Trophoblast cell (in vitro differentiated cells and primary cell): ENCODE results near the gene KIF16B.

ENCODE experiments used
- DNase-seq, 2 donors: peaks; one replicate each; pipeline ENCODE4 v3.0.0-alpha.2; 2016
- H2AFZ ChIP-seq: 2 replicates; pipeline ENCODE4 v1.6.1; 2013; ENCODE audit warnings: low read length, moderate library complexity, mild to moderate bottlenecking; ENCODE audit not compliant: insufficient read depth, poor library complexity
- H2AK5ac ChIP-seq: 2 replicates; pipeline ENCODE4 v1.6.1; 2013; ENCODE audit warnings: mild to moderate bottlenecking, low read length
- H2BK120ac ChIP-seq: 2 replicates; pipeline ENCODE4 v1.6.1; 2013; ENCODE audit warnings: low read length, mild to moderate bottlenecking, moderate library complexity; ENCODE audit not compliant: insufficient read depth, poor library complexity
- H2BK12ac ChIP-seq: 2 replicates; pipeline ENCODE4 v1.6.1; 2013; ENCODE audit warnings: mild to moderate bottlenecking, low read length, moderate library complexity
- H2BK5ac ChIP-seq: 2 replicates; pipeline ENCODE4 v1.6.1; 2013; ENCODE audit warnings: low read length, low read depth, moderate library complexity, mild to moderate bottlenecking; ENCODE audit not compliant: poor library complexity
- H3K14ac ChIP-seq: 2 replicates; pipeline ENCODE4 v1.6.1; 2013; ENCODE audit warnings: mild to moderate bottlenecking, low read length
- H3K18ac ChIP-seq: 2 replicates; pipeline ENCODE4 v1.6.1; 2013; ENCODE audit warnings: mild to moderate bottlenecking, low read length
- H3K23ac ChIP-seq: 2 replicates; pipeline ENCODE4 v1.6.1; 2013; ENCODE audit warnings: low read length
- H3K27ac ChIP-seq: 2 replicates; pipeline ENCODE4 v1.5.1; 2013; ENCODE audit warnings: low read depth, mild to moderate bottlenecking, inconsistent platforms, low read length, moderate library complexity
- H3K27me3 ChIP-seq: 2 replicates; pipeline ENCODE4 v1.6.1; 2013; ENCODE audit warnings: inconsistent platforms, mild to moderate bottlenecking, low read length, moderate library complexity; ENCODE audit not compliant: insufficient read depth
- H3K36me3 ChIP-seq, 2 experiments: 1 replicate in 1 of 2; 2 replicates in 1 of 2; pipeline ENCODE4 v1.6.1; 2013; ENCODE audit warnings: low read length in 2 of 2, mild to moderate bottlenecking in 2 of 2, moderate library complexity in 1 of 2; ENCODE audit not compliant: insufficient read depth in 2 of 2, control insufficient read depth in 1 of 2
- H3K4ac ChIP-seq: 2 replicates; pipeline ENCODE4 v1.6.1; 2013; ENCODE audit warnings: low read depth, mild to moderate bottlenecking, low read length, moderate library complexity
- H3K4me1 ChIP-seq, 2 experiments: 1 replicate in 1 of 2; 2 replicates in 1 of 2; pipeline ENCODE4 v1.6.1; 2013; ENCODE audit warnings: low read length in 2 of 2, mild to moderate bottlenecking in 2 of 2, moderate library complexity in 1 of 2; ENCODE audit not compliant: insufficient read depth in 2 of 2, control insufficient read depth in 1 of 2
- H3K4me2 ChIP-seq: 2 replicates; pipeline ENCODE4 v1.6.1; 2013; ENCODE audit warnings: inconsistent platforms, mild to moderate bottlenecking, low read length, moderate library complexity
- H3K4me3 ChIP-seq: 2 replicates; pipeline ENCODE4 v1.5.1; 2013; ENCODE audit warnings: mild to moderate bottlenecking, low read depth, low read length, inconsistent platforms
- H3K79me1 ChIP-seq: one replicate; pipeline ENCODE4 v1.6.1; 2013; ENCODE audit warnings: low read length
- H3K79me2 ChIP-seq: 2 replicates; pipeline ENCODE4 v1.6.1; 2013; ENCODE audit warnings: low read length, mild to moderate bottlenecking; ENCODE audit not compliant: control insufficient read depth, insufficient read depth, poor library complexity
- H3K9ac ChIP-seq: 2 replicates; pipeline ENCODE4 v1.6.1; 2013; ENCODE audit warnings: mild to moderate bottlenecking, low read length
- H3K9me3 ChIP-seq: 2 replicates; pipeline ENCODE4 v1.6.1; 2013; ENCODE audit warnings: low read depth, mild to moderate bottlenecking, control low read depth, inconsistent platforms, low read length; ENCODE audit not compliant: insufficient read depth
- H4K12ac ChIP-seq: 2 replicates; pipeline ENCODE4 v1.6.1; 2013; ENCODE audit warnings: low read depth, mild to moderate bottlenecking, low read length, moderate library complexity
- H4K8ac ChIP-seq: 2 replicates; pipeline ENCODE4 v1.6.1; 2013; ENCODE audit warnings: low read depth, mild to moderate bottlenecking, low read length, moderate library complexity
- H4K91ac ChIP-seq: one replicate; pipeline ENCODE4 v1.6.1; 2013; ENCODE audit warnings: low read depth, mild to moderate bottlenecking, low read length, moderate library complexity
- whole genome bisulfite sequencing: extraction: QIAGEN DNeasy Blood & Tissue Kit; methylation state at CpG from one replicate; pipeline ENCODE4 v1.1.7; 2013; ENCODE audit warnings: missing lambda C conversion rate; ENCODE audit not compliant: insufficient read length, insufficient coverage; ENCODE audit errors: extremely low coverage; 5-methylcytosine and 5-hydroxymethylcytosine counted together

Gene KIF16B

DNA sequence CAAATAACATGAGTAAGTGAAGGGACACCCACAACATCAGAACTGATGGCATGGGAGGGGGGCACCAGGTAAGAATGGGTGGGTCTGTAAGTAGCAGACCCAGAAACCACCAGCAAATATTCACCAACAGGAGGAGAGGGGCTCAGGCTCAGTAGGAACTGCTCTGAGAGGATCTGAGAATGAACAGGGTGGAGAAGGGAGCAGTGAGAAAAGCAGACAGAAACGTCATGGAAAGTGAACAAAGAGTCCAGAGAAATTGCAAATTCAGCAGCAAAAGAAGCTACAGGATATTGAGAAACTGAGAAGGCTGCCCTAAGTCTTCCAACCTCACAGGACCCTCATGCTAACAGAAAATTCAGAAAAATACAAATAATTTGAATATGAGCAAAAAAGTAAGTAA lies 121.3 kb downstream of the KIF16B start:
- no peaks in the 10 kb centered on the region for H3K4me1 ChIP-seq
- WGBS: no CpG with 5 or more reads among the region's 1 CpG

DNA sequence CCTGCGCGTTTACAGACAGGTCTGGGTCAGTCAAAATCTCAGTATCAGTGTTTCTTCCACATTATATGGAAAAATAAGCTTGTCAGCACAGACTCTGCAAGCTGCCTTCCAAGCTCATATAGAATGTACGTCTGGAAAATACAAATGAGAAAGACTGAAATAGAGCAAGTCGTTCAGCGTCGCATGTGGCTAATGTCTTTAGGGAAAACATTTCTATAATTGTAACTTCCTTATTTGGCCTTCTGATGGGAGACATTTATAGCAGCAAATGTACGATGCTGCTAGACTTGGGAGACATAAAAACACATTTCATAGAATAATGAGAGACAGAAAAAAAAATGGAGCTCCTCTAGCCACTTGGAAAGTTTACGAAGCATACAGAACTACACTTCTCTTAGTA lies 122.2 kb downstream of the KIF16B start:
- Histone ChIP-seq H3K9me3 (peaks cover 3% of the 10 kb centered on the region), H3K18ac (no peak overlapping the region), H3K4me3 (no peak overlapping the region), H4K8ac (no peak overlapping the region), H3K23ac (no peak overlapping the region), H3K9ac (no peak overlapping the region), H3K79me1 (peaks cover 2% of the 10 kb centered on the region), H3K4me2 (no peak overlapping the region), H2BK5ac (no peak overlapping the region), H3K4me1 (no peaks in the 10 kb centered on the region), H2BK12ac (no peak overlapping the region), H4K12ac (no peak overlapping the region), H3K4ac (no peak overlapping the region), H3K36me3 (no peaks in the 10 kb centered on the region), H3K27me3 (no peaks in the 10 kb centered on the region), H2AFZ (no peak overlapping the region), H3K79me2 (no peaks in the 10 kb centered on the region), H3K14ac (no peak overlapping the region), H3K27ac (no peak overlapping the region), H2AK5ac (no peak overlapping the region), H2BK120ac (no peak overlapping the region), H4K91ac (no peak overlapping the region)
- no CpG with 5 or more reads among the region's 8 CpGs for WGBS
- DNase-seq: no peak

More for the DNA sequence above, 121.3 kb downstream of the KIF16B start:
- H3K9ac ChIP-seq: no peak overlapping the region
- no peak overlapping the region for H3K4me2 ChIP-seq
- no peak overlapping the region for H3K4ac ChIP-seq
- H3K18ac ChIP-seq: no peak overlapping the region
- no peak overlapping the region for H2AK5ac ChIP-seq
- H2BK5ac ChIP-seq: no peak overlapping the region
- H3K9me3 ChIP-seq: peaks cover 5% of the 10 kb centered on the region
- H3K23ac ChIP-seq: no peak overlapping the region
- H4K91ac ChIP-seq: no peak overlapping the region
- H3K27me3 ChIP-seq: no peaks in the 10 kb centered on the region
- H4K12ac ChIP-seq: no peak overlapping the region
- H2BK12ac ChIP-seq: no peak overlapping the region
- no peak overlapping the region for H4K8ac ChIP-seq
- peaks cover 2% of the 10 kb centered on the region for H3K79me1 ChIP-seq
- H3K4me3 ChIP-seq: no peak overlapping the region
- H3K27ac ChIP-seq: no peak overlapping the region
- H3K36me3 ChIP-seq: no peaks in the 10 kb centered on the region
- H3K79me2 ChIP-seq: no peaks in the 10 kb centered on the region
- no peak overlapping the region for H3K14ac ChIP-seq
- H2AFZ ChIP-seq: no peak overlapping the region
- DNase-seq: no peak
- no peak overlapping the region for H2BK120ac ChIP-seq

DNA sequence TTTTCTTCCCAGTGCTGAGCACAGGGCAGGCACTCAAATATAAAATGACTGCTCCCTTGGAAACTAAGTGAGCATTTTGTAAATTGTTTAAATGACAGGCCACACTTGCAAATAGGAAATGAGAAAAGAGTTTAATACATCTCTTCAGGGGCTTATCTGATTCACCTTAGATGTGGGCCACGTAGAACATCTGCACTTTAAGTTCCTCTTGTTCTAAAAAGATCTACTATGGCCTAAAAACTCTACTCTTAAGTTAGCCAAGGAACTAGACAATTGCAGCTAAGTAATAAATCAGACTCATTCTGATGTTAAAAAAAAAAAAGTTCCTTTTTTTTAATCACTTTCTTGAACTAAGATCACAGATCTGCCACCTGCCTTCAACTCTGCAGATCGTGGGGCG lies 126.3 kb downstream of the KIF16B start:
- Histone ChIP-seq H4K8ac (no peak overlapping the region), H3K4ac (no peak overlapping the region), H3K9ac (no peak overlapping the region), H3K4me1 (peaks cover 0 to 2% of the 10 kb centered on the region in 2 experiments), H3K9me3 (peaks cover 4% of the 10 kb centered on the region), H4K12ac (no peak overlapping the region), H2AK5ac (no peak overlapping the region), H3K79me1 (peaks cover 2% of the 10 kb centered on the region), H2BK5ac (no peak overlapping the region), H3K23ac (no peak overlapping the region), H3K18ac (no peak overlapping the region), H2BK12ac (no peak overlapping the region), H2AFZ (no peak overlapping the region), H3K4me3 (no peak overlapping the region), H3K4me2 (no peak overlapping the region), H3K27me3 (no peaks in the 10 kb centered on the region), H3K79me2 (no peaks in the 10 kb centered on the region), H3K36me3 (no peaks in the 10 kb centered on the region), H3K14ac (no peak overlapping the region), H4K91ac (no peak overlapping the region), H2BK120ac (no peak overlapping the region), H3K27ac (no peak overlapping the region)
- DNase-seq: no peak
- WGBS: no CpG with 5 or more reads among the region's 3 CpGs

DNA sequence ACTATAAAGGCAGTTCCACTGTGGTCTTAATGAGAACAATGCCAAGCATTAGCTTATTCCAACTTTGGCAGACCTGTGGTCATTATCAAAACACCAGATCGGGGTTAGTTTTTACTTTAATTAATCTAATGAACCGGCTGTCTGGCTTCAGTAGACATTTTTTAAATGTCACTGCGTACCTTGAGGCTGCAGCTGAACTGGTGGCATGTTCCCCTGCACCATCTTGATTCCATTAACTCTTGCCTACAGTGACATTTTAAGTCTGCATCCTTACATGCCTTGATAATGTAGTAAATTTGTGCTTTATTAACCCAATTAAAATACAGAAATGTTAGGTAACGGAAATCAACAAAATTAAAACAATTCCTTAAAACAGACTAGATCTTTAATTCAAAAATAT lies 127.0 kb downstream of the KIF16B start:
- H3K18ac ChIP-seq: no peak overlapping the region
- no peak overlapping the region for H2BK120ac ChIP-seq
- no CpG with 5 or more reads among the region's 4 CpGs for WGBS
- H3K9me3 ChIP-seq: peaks cover 4% of the 10 kb centered on the region
- H3K4me2 ChIP-seq: no peak overlapping the region
- H3K4me3 ChIP-seq: no peak overlapping the region
- H3K4ac ChIP-seq: no peak overlapping the region
- H4K12ac ChIP-seq: no peak overlapping the region
- no peak overlapping the region for H2AK5ac ChIP-seq
- no peak overlapping the region for H2BK12ac ChIP-seq
- DNase-seq: no peak
- H3K27ac ChIP-seq: no peak overlapping the region
- H2BK5ac ChIP-seq: no peak overlapping the region
- H3K36me3 ChIP-seq: no peaks in the 10 kb centered on the region
- no peaks in the 10 kb centered on the region for H3K79me2 ChIP-seq
- no peaks in the 10 kb centered on the region for H3K27me3 ChIP-seq
- no peak overlapping the region for H3K23ac ChIP-seq
- no peak overlapping the region for H3K9ac ChIP-seq
- no peak overlapping the region for H4K8ac ChIP-seq
- no peak overlapping the region for H3K14ac ChIP-seq
- H3K79me1 ChIP-seq: no peaks in the 10 kb centered on the region
- no peak overlapping the region for H4K91ac ChIP-seq
- H2AFZ ChIP-seq: no peak overlapping the region
- H3K4me1 ChIP-seq: peaks cover 0 to 2% of the 10 kb centered on the region in 2 experiments
